HL-60 (cell line): ENCODE measurements around the gene SLC45A2.

Experiments used
- CTCF ChIP-seq: IDR thresholded peaks from one replicate; pipeline ENCODE4 v1.5.1; 2011; ENCODE audit warnings: low read length, control low read depth, inconsistent platforms; ENCODE audit not compliant: insufficient read depth
- GABPA ChIP-seq: IDR thresholded peaks from 2 replicates; pipeline ENCODE4 v1.6.1; 2012; ENCODE audit warnings: low read depth
- POLR2AphosphoS5 ChIP-seq: IDR thresholded peaks from 2 replicates; pipeline ENCODE4 v1.6.1; 2012; ENCODE audit warnings: low read depth
- REST ChIP-seq: IDR thresholded peaks from 2 replicates; pipeline ENCODE4 v1.6.1; 2012; ENCODE audit warnings: low read depth; ENCODE audit not compliant: insufficient replicate concordance
- SPI1 ChIP-seq: IDR thresholded peaks from 2 replicates; pipeline ENCODE4 v1.6.1; 2012; ENCODE audit warnings: low read depth, mild to moderate bottlenecking, borderline replicate concordance

- TF ChIP-seq CTCF (no peak), POLR2AphosphoS5 (no peak), REST (no peak), GABPA (no peak), SPI1 (no peak)
Observed at GRCh38 chr5:34022121-34022705, 37.7 kb upstream of the SLC45A2 start.
